AG04450 (cell line): ENCODE results near the gene CLTCL1. TPM values are rescaled to one million over a fixed set of nuclear protein-coding genes. Genes with fewer than 3 reads are reported as not detected.

Experiments used
- CTCF ChIA-PET: fragments of 300-600, 350-600 bp; formaldehyde crosslinking; extraction: SDS; loops from one replicate; lab custom pipeline; 2022; ENCODE audit warnings: antibody characterized with exemption, inconsistent platforms; lab: Charles Lee
- POLR2A ChIA-PET: fragments of 350-600 bp; formaldehyde crosslinking; extraction: SDS; loops from one replicate; lab custom pipeline; 2021; ENCODE audit warnings: antibody characterized with exemption, inconsistent platforms; lab: Yijun Ruan, JAX
- DNase-seq: peaks from one replicate; pipeline ENCODE4 v3.0.0-alpha.2; 2011; ENCODE audit warnings: low read depth, low spot score
- H3K27ac ChIP-seq: one replicate; pipeline ENCODE4 v1.5.1; 2012; ENCODE audit warnings: low read depth, low read length, control low read depth
- H3K27me3 ChIP-seq: one replicate; pipeline ENCODE4 v1.6.0; 2012; ENCODE audit warnings: low read length; ENCODE audit not compliant: control insufficient read depth, insufficient read depth
- H3K4me3 ChIP-seq: 2 replicates; pipeline ENCODE4 v1.5.1; 2011; ENCODE audit warnings: mild to moderate bottlenecking, low read depth, low read length, control low read depth
- H3K9me3 ChIP-seq: 2 replicates; pipeline ENCODE4 v1.5.1; 2012; ENCODE audit warnings: low read length; ENCODE audit not compliant: control insufficient read depth, insufficient read depth
- CTCF ChIP-seq: IDR thresholded peaks from 2 replicates; pipeline ENCODE4 v1.5.1; 2011; ENCODE audit warnings: low read depth, low read length, control low read depth, inconsistent platforms
- polyA plus RNA-seq: library from polyadenylated mRNA; depleted of rRNA; stranded (reverse); fragments of >200 nt; gene quantifications from 2 replicates; pipeline ENCODE4 v1.2.3, GENCODE V29; 2011

CLTCL1 gene
- polyA plus RNA-seq, 1 experiment, result 6.6 TPM

DNA sequence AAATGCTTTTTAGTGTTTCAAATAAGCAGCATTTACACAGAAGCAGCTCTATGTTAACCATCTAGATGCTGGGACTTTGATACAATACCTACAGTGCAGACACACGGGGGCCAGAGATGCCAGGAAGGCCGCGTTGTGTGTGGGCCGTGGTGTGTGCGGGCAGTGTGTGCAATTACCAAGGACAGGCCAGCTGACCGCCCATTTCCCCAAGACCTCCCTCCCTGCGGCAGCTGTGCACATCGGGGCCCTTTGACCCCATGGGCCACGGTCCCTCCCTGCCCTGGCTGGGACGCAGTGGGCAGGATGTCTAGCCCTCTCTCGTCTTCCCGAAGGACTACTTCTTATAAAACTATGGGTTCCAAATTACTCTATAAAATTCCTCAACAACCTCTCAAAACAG, 38.4 kb downstream of the CLTCL1 start:
- ChIA-PET POLR2A (no interaction called here), CTCF (no interaction called here)
- no peak for DNase-seq
- Histone ChIP-seq H3K27ac (no peak overlapping the region), H3K4me3 (no peak overlapping the region), H3K9me3 (no peaks in the 10 kb centered on the region), H3K27me3 (no peaks in the 10 kb centered on the region)
- no peak for TF ChIP-seq CTCF

DNA sequence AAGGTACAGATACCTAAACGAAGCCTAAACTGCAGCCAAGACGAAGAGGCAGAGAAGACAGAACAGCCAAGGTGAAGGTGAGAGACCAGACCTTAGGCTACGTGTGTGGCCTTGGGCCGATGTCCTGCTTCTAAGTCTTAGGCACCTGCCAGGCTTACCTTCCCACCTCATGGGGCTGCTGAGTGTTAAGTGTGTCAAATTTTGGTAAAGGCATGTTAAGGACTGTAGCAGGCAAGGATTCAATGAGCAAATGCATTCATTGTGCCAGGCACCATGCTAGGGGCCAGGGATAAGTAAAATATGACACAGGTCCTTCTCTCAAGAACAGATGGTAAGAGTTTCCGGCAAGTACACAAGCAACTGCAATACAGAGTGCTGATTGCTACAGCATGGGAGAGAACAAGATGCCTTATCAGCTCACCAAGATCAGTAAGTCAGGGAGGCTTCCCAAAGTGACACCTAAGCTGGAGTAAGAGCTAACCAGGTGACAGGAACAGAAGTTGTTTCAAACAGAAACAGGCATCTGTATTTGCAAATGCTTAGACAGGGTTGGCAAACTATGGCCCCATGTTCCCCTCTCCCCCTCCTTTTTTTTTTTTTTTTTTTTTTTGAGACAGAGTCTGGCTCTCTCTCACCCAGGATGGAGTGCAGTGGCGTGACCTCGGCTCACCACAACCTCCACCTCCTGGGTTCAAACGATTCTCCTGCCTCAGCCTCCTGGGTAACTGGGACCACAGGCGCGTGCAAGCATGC, 46.7 kb downstream of the CLTCL1 start:
- ChIA-PET CTCF (no interaction called here), POLR2A (no interaction called here)
- Histone ChIP-seq H3K27ac (no peak overlapping the region), H3K4me3 (no peak overlapping the region), H3K9me3 (no peaks in the 10 kb centered on the region), H3K27me3 (no peaks in the 10 kb centered on the region)
- no peak for TF ChIP-seq CTCF
- no peak for DNase-seq

- Histone ChIP-seq H3K27me3 (no peaks in the 10 kb centered on the region), H3K27ac (no peak overlapping the region), H3K4me3 (no peak overlapping the region), H3K9me3 (no peaks in the 10 kb centered on the region)
- CTCF ChIA-PET, result no interaction called here
- DNase-seq, result no peak
- no peak for TF ChIP-seq CTCF
- POLR2A ChIA-PET, result no interaction called here
Observed at GRCh38 chr22:19242699-19243098, 48.8 kb downstream of the CLTCL1 start.

- no peaks in the 10 kb centered on the region for H3K9me3 ChIP-seq
- H3K27me3 ChIP-seq, result no peaks in the 10 kb centered on the region
- no peak overlapping the region for H3K4me3 ChIP-seq
- TF ChIP-seq CTCF, result no peak
- ChIA-PET POLR2A (no interaction called here), CTCF (no interaction called here)
- no peak for DNase-seq
- H3K27ac ChIP-seq, result no peak overlapping the region
Observed at GRCh38 chr22:19241593-19241906, 50.0 kb downstream of the CLTCL1 start.

DNA sequence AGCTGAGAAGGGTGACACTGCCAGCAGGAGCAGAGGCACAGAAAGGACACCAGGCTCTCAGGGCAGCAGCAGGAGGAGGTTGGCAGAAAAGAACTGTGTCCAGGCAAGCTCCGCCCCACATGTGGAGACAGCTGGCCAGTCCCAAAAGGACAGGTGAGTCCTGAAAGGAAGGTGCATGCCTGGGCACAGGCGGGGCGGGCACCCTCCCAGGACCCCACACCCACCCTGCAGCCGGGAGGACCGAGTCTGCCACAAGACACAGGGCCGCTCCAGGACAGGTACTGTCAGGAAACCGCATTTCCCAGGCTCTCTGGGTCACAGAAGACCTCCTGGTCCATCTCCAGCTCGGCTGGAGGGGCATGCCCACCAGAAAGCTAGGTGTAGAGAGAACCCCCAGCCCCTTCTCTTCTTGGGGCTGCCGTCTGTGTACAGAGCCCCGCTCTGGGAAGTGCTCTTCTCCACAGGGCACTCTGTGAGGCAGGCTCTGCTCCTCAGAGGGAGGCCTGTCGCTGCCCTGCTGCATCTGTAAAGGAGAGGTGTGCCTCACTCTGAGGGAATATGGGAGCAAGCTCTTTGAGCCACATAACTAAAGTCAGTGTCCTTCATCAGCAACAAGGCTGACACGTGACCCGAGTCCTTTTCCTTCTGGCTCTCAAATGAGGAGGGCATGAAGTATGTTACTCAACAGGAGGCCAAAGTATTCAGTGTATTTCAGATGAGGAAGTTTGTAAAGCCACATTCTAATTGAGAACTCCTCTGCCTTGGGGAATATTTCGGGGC, 50.5 kb downstream of the CLTCL1 start:
- H3K9me3 ChIP-seq, result no peaks in the 10 kb centered on the region
- CTCF ChIA-PET, result no interaction called here
- no peak for TF ChIP-seq CTCF
- no peak overlapping the region for H3K27ac ChIP-seq
- no peaks in the 10 kb centered on the region for H3K27me3 ChIP-seq
- no peak for DNase-seq
- no peak overlapping the region for H3K4me3 ChIP-seq
- POLR2A ChIA-PET, result no interaction called here
